Body of pancreas (tissue), 4 donors: ENCODE measurements around the gene MBD3L3. TPM values are rescaled to one million over a fixed set of nuclear protein-coding genes. Genes with fewer than 3 reads are reported as not detected.
"Not testable (repeated sequence)": the region's sequence is repeated elsewhere in the genome, so short reads cannot be mapped to it uniquely, and the experiment has no call there.

Source experiments
- ATAC-seq: fragments of 150-250 bp; one replicate; pipeline ENCODE4 v1.9.1; 2016
- DNase-seq, 4 donors: peaks; one replicate each; pipeline ENCODE4 v3.0.0-alpha.2; 2019
- H3K27ac ChIP-seq, 4 donors: fragments of 200-600 bp; sonication (generic); 1 replicate in 3 of 4; 2 replicates in 1 of 4; pipeline versions ENCODE4 v1.5.1 to v1.6.1; 2016 to 2019; ENCODE audit warnings: mild to moderate bottlenecking in 1 of 4, mixed read lengths in 1 of 4, moderate library complexity in 1 of 4
- H3K27me3 ChIP-seq, 2 donors: fragments of 200-600 bp; sonication (generic); one replicate each; pipeline ENCODE4 v1.6.0; 2016; ENCODE audit warnings: mild to moderate bottlenecking in 1 of 2
- H3K36me3 ChIP-seq, 2 donors: fragments of 200-600 bp; sonication (generic); replicated peaks in 1 of 2; 2 replicates each; pipeline ENCODE4 v1.5.1; 2016; ENCODE audit warnings: low read depth in 2 of 2; ENCODE audit not compliant: insufficient read depth in 1 of 2
- H3K4me1 ChIP-seq: fragments of 200-600 bp; sonication (generic); one replicate; pipeline ENCODE4 v1.6.0; 2016
- H3K4me3 ChIP-seq, 2 donors: fragments of 200-600 bp; sonication (generic); 1 replicate in 1 of 2; 2 replicates in 1 of 2; pipeline ENCODE4 v1.5.1; 2016 to 2019
- H3K9me3 ChIP-seq, 3 donors: fragments of 200-600 bp; sonication (generic); 1 replicate in 2 of 3; 2 replicates in 1 of 3; pipeline ENCODE4 v1.5.1; 2016
- POLR2A ChIP-seq, 3 donors: fragments of 450-650 bp; IDR thresholded peaks; one replicate each; pipeline ENCODE4 v1.6.1; 2016; ENCODE audit warnings: antibody characterized with exemption in 3 of 3, mild to moderate bottlenecking in 2 of 3
- WGBS, 2 donors: methylation state at CpG; one replicate each; pipeline ENCODE4 v1.1.5; 2017; 5-methylcytosine and 5-hydroxymethylcytosine counted together
- intact Hi-C: fragments of 100-400 bp; cut with DNase I; formaldehyde crosslinking; loops from one replicate; pipeline ENCODE4 v1.15.1; 2023
- total RNA-seq, 2 donors: library from RNA; depleted of rRNA; stranded (reverse); fragments of >200 nt; gene quantifications; one replicate each; pipeline ENCODE4 v1.1.0, GENCODE V29; 2016
- TF ChIP-seq, protein P1 (sequence below), 7 experiments: fragments of 450-650 bp in 4 of 7; fragments of 200-600 bp in 3 of 7; sonication (generic) in 3 of 7; IDR thresholded peaks; one replicate each; pipeline ENCODE4 v1.5.1; 2016 to 2019; ENCODE audit warnings: antibody characterized with exemption in 7 of 7

Gene MBD3L3
- total RNA-seq, 2 donors from 2014 or later = not detected

DNA sequence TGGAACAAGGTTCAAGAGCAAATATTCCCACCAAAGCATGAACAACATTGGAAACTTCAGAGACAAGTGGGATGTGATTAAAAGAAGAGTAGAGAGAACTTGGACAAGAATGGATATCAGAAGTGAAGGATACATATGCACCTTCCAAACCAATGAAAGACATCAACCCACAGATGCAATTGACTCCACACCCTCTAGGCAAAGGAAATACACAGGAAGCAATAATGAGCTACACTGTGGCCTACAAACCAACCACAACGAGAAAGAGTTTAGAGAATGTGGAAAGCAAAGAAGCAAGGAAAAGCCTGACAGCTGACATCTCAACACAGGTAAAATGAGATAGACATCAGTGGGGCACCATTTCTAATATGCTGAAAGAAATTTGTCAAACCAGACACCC lies 29.7 kb downstream of the MBD3L3 start:
- H3K27me3 ChIP-seq, H3K4me3 ChIP-seq, intact Hi-C loops, ATAC-seq, H3K36me3 ChIP-seq, H3K27ac ChIP-seq, DNase-seq, H3K9me3 ChIP-seq, H3K4me1 ChIP-seq: not testable (repeated sequence)
- WGBS, 2 donors = no CpG with 5 or more reads among the region's 1 CpG

DNA sequence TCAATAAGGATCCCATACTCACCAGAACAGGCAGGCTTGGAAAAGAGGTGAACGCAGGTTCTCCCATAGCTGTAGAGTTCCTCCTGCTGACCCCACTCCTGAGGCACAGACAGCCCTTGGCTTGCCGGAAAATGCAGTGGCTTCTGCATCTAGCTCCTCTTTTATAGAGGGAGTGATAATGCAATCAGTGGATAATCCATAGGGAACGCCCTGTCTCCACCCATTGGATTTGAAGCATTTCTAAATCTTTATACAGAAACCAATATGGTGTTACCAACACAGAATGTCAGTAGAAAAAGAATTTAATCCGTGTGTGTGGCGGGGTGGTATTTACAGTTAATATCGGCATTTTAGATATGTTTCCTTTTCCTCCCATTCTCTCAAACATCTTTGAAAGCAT lies 37.1 kb downstream of the MBD3L3 start, which contains the start of gene MBD3L2B:
Gene MBD3L2B, minus strand, starts transcription at position 101 of the 400 bp plus-strand sequence. Its CDS starts 34 bp downstream, at position 67.
- H3K27me3 ChIP-seq, H3K36me3 ChIP-seq, H3K4me1 ChIP-seq, H3K9me3 ChIP-seq, H3K4me3 ChIP-seq, H3K27ac ChIP-seq, DNase-seq, ATAC-seq, intact Hi-C loops: not testable (repeated sequence)
- no CpG with 5 or more reads among the region's 6 CpGs for whole genome bisulfite sequencing, 2 donors

DNA sequence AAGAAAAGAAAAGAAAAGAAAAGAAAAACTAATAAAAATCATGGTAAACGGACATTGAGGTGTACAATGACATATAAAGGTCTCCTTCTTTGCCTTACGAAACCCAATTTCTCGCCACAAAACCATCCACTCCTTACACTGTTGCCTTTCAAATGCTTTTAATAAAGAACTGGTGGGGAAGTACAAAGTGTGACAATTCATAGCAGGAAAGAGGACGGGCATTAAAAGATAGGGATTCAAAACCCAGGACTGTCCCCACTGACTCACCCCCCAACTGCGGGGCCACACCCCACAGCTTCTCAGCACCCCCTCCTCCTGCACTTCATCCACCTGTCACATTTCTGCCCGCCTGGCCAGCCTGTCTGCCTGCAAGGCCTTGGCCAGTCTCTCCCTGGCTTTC lies 39.6 kb downstream of the MBD3L3 start:
- H3K27ac ChIP-seq = no peak overlapping the region
- H3K4me1 ChIP-seq = no peaks in the 10 kb centered on the region
- H3K4me3 ChIP-seq = no peak overlapping the region
- intact Hi-C loops = no loop called here
- DNase-seq (no peak), ATAC-seq (no peak)
- no peak for TF ChIP-seq POLR2A (IDR thresholded peaks at IDR 0.05)
- TF ChIP-seq, protein P1, sequence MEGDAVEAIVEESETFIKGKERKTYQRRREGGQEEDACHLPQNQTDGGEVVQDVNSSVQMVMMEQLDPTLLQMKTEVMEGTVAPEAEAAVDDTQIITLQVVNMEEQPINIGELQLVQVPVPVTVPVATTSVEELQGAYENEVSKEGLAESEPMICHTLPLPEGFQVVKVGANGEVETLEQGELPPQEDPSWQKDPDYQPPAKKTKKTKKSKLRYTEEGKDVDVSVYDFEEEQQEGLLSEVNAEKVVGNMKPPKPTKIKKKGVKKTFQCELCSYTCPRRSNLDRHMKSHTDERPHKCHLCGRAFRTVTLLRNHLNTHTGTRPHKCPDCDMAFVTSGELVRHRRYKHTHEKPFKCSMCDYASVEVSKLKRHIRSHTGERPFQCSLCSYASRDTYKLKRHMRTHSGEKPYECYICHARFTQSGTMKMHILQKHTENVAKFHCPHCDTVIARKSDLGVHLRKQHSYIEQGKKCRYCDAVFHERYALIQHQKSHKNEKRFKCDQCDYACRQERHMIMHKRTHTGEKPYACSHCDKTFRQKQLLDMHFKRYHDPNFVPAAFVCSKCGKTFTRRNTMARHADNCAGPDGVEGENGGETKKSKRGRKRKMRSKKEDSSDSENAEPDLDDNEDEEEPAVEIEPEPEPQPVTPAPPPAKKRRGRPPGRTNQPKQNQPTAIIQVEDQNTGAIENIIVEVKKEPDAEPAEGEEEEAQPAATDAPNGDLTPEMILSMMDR (IDR thresholded peaks at IDR 0.05) = no peak
- no peaks in the 10 kb centered on the region for H3K36me3 ChIP-seq
- 65 to 68% methylated on average over 6 of the region's 6 CpGs for WGBS, 2 donors
- no peaks in the 10 kb centered on the region for H3K9me3 ChIP-seq
- no peaks in the 10 kb centered on the region for H3K27me3 ChIP-seq

DNA sequence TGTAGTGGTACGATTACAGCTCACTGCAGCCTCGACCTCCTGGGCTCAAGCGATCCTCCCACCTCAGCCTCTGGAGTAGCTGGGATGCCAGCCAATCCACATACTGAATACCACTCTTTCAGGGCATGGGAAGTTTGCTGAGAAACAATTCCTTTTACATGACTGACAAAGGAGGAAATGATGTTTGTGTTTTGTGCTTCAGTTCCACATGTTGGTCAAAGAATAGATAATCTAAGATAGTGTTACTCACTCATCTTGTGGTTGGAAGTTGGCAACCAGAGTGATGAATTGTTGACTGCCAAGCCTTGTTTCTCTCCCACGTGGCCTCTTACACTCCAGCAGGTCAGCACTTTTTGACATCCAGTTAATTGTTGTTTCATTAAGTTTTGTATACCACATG lies 44.8 kb downstream of the MBD3L3 start:
- intact Hi-C loops = no loop called here
- Histone ChIP-seq H3K9me3 (no peaks in the 10 kb centered on the region), H3K4me1 (no peaks in the 10 kb centered on the region), H3K27ac (no peak overlapping the region), H3K27me3 (no peaks in the 10 kb centered on the region), H3K36me3 (no peaks in the 10 kb centered on the region), H3K4me3 (no peak overlapping the region)
- ATAC-seq = no peak
- 42 to 49% methylated on average over 4 of the region's 4 CpGs for WGBS, 2 donors
- TF ChIP-seq POLR2A (IDR thresholded peaks at IDR 0.05) = no peak
- TF ChIP-seq, protein P1 (IDR thresholded peaks at IDR 0.05) = no peak
- DNase-seq = no peak

DNA sequence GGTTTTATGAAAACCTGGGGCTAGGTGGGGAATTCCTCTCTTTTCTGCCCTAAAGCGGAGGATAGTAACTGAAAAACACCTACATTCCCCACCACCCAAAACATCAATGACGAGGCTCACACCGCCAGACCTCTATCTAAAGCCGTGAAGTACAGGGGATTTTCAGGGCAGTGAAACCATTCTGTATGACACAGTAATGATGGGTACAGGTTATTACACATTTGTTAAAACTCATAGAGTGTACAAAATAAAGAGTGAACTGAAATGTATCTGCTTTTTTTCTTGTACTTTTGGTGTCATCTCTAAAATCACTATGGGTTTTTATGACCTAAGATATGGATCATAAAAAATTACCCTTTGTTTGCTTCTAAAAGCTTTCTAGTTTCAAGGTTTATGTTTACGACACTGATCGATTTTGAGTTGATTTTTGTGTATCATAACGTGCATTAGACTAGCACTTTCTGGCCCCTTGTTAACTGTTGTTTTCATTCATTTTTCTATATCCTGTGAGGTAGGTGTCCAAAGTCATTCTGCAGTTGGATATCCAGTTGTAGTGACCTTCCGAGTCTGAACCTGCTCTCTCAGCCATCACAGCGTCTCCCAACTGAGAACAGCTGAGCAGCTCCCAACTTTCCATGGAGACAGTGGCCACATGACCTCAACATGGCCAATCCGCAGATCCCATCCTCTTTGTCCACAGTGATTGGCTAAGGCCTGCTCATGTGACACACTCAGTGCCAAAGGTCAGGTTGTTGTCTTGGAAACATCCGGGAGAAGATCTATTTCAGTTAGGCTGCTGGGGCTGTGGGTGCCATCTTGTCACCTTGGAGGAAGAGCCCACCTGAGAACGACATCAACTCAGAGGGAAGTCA lies 47.5 kb downstream of the MBD3L3 start:
- 67 to 76% methylated on average over 11 to 12 of the region's 12 CpGs for WGBS, 2 donors

More for the DNA sequence above, 47.5 kb downstream of the MBD3L3 start:
- Histone ChIP-seq H3K4me3 (no peak overlapping the region), H3K27ac (no peak overlapping the region), H3K4me1 (no peaks in the 10 kb centered on the region), H3K27me3 (no peaks in the 10 kb centered on the region), H3K9me3 (no peaks in the 10 kb centered on the region), H3K36me3 (no peaks in the 10 kb centered on the region)
- DNase-seq (no peak), ATAC-seq (no peak)
- intact Hi-C loops = no loop called here
- TF ChIP-seq POLR2A (IDR thresholded peaks at IDR 0.05) = no peak
- TF ChIP-seq, protein P1 (IDR thresholded peaks at IDR 0.05) = no peak
